Testis (tissue), 2 donors: ENCODE data around the gene SLK.

Experiments used
- CTCF ChIP-seq, 3 experiments: fragments of 450-650 bp in 2 of 3; fragments of 200-600 bp in 1 of 3; sonication (generic) in 1 of 3; IDR thresholded peaks; one replicate each; pipeline ENCODE4 v1.5.1; 2016 to 2019; ENCODE audit warnings: antibody characterized with exemption in 3 of 3, mild to moderate bottlenecking in 2 of 3, moderate library complexity in 1 of 3
- POLR2A ChIP-seq: fragments of 450-650 bp; IDR thresholded peaks from one replicate; pipeline ENCODE4 v1.6.1; 2017; ENCODE audit warnings: antibody characterized with exemption, mild to moderate bottlenecking, moderate library complexity

DNA sequence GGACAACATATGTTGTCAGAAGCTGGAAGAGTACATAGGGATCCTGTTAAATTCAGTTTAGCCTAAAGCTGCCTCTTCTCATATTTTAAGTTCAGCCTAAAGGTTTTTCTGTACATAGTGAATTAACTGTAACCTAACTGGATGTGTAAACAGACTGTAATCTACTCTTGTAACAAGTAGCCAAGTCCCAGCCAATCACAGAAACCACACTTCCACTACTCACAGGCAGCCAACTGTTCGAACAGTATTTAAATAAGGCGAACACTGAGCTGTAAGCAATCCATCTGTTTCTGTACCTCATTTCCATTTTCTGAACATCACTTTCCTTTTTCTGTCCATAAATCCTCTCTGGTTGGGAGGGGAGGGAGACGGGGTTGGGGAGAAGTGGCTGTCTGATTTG lies 34.0 kb upstream of the SLK start:
- TF ChIP-seq CTCF (IDR thresholded peaks at IDR 0.05): no peak
- TF ChIP-seq POLR2A: no peak
